GM19351 (cell line): ENCODE measurements around the gene PDIA3.
A peak's percentile ranks its signal among the peaks of the same experiment; 100 is the strongest.
"Not testable (repeated sequence)": the region's sequence is repeated elsewhere in the genome, so short reads cannot be mapped to it uniquely, and the experiment has no call there.

Experiments used
- ATAC-seq: cut with Tn5 transposase; IDR thresholded peaks from one replicate; pipeline ENCODE4 v1.9.1; 2021; ENCODE audit warnings: mild to moderate bottlenecking, moderate library complexity; ENCODE audit not compliant: unreplicated experiment

Gene PDIA3

DNA sequence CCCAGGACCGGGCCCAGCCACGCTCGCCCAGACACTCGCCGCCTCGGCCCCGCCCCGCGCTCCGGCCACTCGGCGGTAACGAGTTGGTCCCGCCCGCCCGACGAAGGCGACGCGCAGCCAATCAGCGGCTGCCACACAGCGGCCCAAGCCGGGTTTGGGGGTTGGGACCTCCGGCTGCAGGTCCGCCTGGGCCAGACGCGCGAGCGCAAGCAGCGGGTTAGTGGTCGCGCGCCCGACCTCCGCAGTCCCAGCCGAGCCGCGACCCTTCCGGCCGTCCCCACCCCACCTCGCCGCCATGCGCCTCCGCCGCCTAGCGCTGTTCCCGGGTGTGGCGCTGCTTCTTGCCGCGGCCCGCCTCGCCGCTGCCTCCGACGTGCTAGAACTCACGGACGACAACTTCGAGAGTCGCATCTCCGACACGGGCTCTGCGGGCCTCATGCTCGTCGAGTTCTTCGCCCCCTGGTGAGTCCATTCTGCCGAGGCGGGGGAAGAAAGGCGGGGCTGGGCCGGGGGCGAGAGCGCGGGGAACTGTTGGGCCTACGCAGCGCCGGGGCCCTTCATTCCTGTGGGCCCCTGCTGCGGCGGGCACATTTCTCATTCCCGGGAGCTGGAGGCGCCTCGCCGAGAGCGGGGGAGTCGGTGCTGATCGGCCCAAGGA is at the start of gene PDIA3:
TSS of gene PDIA3 (plus strand) at position 194 of the 658 bp plus-strand sequence. CDS start at position 296, 102 bp downstream.
- peak; percentile 70 for ATAC-seq

DNA sequence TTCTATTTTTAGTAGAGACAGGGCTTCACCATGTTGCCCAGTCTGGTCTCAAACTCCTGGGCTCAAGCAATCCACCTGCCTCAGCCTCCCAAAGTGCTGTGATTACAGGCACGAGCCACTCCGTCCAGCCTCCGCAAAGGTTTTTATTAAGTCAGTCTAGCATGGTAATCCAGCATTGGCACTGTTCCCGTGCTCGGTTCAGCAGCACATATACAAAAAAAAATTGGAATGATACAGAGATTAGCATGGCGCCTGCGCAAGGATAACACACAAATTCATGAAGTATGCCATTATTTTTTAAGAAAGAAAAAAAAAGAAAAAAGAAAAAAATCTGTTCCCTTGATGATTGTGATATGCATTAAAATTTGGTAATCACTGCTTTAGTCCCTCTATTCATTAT is 44.1 kb upstream of the PDIA3 start:
- no peak for ATAC-seq

DNA sequence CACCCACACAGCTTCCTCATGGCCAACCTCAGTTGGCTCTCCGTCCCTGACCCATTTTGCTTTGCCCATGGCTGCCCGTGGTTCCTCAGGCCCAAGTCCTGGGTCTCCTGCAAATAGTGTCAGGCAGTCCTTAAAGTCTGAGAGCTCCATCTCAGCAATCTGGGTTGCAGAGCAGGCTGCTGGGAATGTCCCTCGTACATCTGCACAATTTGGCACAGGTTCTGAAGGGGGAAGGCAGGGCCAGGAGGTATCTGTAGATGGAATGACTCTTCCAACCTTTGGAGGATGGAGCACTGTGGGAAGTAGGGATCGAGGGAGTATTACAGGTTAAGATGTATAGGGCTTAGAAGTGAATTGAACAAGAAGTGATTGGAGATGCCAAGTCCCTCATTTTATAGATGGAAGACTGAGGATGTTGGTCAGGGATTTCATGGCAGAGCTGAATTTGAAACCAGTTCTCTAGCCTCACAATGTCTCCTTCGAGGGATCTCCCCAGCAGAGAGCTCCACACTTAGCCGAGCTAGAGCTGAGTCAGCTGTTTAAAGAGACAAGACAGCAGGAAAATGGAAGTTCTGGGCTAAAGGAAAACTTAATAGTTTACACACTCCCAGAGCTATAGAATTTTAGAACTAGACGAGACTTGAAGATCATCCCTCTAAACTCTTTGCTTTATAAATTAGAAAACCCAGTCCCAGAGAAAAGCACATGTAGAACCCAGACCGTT is 43.4 kb upstream of the PDIA3 start:
- ATAC-seq: no peak

DNA sequence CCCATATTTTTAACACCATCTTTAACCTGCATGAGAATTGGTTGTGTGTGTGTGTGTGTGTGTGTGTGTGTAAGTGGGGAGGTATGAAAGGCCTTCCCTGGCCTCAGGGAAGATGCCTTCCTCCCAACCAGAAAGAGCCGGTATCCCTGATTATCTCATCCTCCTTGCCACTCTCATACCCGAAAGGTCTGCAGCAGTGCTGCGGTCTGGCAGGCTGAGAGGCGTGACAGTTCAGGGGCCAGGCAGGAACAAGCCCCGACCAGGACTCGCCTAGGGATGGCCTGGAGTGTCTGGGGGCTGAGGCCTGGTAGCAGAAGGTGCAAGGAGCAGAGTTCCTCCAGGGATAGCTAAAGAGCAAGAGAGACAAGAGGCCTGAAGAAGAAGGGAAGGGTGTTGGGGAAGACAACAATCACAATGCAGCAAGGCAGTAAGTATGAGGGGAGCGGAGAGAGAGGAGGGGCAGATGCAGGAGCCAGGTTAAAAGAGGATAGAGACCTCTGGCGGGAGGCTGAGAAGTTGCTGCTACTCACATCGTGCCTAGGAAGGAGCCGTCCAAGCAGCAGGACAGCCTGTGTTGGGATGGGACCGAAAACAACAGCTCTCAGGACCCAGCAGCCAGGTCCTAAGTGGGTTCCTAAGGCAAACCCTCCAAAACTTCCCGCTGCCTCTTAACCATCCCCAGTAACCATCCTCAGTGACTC is 35.7 kb upstream of the PDIA3 start:
- not testable (repeated sequence) for ATAC-seq

DNA sequence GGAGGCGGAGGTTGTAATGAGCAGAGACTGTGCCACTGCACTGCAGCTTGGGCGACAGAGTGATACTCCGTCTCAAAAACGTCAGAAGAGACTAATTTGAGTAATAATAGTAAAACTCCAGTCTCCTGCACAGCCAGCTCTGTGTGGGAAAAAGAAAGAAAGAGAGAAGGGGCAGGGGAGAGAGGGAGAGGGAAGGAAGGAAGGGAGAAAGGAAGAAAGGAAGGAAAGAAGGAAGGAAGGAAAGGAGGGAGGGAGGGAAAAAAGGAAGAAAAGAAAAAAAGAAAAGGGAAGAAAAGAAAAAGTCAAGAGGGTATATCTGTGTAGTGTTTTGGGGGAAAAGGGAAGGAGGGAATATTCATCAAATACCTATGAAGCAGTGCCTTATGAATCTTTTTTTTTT is 23.1 kb upstream of the PDIA3 start:
- ATAC-seq: no peak

DNA sequence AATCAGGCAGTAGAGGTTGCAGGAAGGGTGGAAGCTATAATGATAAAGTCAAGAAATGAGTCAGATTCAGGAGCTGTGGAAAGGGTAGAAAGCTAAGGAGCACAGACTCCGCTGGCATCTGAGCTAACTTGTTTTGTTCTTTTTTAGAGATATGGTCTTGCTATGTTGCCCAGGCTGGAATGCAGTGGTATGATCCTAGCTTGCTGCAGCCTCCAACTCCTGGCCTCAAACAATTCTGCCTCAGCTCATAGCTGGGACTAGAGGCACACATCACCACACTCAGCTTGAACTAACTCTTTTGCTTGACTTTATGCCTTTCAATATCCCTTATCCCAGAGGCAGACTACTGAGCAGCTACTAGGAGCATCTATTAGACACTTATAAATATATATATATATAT is 19.9 kb upstream of the PDIA3 start:
- not testable (repeated sequence) for ATAC-seq

DNA sequence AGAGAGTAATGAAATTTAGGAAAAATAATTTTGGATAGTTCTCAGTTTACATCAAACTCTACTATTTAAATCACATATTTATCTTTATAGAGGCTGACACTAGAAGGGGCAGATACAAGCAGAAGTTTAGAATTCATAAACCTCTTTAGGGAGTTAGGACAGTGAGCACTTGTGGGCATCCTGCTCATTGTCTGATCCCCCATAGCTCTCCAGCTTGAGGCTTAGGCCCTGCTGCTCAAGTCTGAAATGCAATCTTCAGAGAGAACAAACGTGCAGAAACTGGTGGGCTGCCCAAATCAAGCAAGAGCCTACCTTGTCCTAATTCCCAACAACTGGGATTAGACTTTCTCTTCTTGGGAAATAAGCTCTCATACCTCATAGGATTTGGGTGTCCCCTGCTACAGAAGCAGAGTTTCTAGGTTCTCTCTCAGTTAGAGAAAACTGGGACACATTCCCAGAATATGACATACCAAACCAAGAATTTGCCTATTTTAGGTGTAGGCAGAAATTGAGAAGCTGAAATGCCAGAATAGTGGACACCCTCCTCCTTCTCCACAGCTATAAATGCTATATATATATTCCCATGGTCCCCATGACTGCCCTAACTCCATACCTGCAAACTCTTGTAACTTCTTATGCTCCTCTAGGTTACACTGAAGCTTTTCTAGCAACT is 18.0 kb upstream of the PDIA3 start:
- not testable (repeated sequence) for ATAC-seq

DNA sequence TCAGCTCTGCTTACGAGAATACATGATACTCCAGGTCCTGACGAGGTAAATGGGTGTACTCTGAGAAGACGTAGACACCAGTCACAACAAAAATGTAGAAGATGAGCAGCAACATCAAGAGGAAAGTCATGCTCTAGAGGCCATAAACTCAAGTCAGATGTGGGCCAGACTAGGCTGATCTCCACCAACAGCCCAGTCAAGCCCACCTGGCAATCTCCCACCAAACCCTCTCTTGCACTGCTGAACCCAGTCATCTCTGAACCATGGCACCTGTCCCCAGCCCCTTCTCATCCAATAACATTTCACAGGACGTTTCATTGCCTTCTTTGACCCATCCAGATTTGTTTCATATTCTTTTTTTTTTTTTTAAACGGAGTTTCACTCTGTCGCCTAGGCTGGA is 10.8 kb upstream of the PDIA3 start:
- peak; percentile 31 for ATAC-seq

DNA sequence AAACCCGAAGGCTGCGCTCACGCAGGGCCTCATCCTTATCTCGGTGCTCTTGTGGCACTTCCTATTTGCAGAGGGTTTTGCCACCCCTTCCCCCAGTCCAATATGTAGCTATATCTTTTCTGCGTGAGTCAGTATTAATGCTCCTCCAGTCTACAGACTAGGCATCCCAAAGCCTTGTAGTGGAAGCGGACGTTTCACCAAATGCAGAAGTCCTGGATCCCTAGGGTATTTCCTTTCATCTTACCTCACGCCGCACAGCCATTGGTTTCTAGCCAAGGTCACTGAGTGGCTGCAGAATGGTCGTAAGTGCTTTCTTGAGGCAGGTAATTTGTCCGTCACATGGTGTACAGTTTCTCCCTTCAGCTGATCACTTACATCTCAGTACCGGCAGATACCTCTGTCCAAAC is 668 bp downstream of the PDIA3 start:
- ATAC-seq: not testable (repeated sequence)

DNA sequence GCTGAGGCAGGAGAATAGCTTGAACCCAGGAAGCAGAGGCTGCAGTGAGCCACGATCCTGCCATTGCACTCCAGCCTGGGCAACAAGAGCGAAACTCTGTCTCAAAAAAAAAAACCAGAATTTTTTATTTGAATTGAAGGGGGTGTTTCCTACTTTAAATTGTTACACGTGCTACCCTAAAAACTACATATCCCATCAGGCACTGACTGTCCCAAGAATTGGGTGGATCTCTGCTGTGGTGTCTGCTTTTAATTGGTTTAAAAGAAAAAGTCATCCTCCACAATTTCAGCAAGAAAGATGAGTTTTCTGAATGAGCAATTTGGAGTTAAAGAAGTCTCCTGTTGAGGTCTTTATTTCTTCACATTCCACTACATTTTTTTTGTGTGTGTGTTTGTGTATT is 2.1 kb downstream of the PDIA3 start:
- ATAC-seq: no peak

DNA sequence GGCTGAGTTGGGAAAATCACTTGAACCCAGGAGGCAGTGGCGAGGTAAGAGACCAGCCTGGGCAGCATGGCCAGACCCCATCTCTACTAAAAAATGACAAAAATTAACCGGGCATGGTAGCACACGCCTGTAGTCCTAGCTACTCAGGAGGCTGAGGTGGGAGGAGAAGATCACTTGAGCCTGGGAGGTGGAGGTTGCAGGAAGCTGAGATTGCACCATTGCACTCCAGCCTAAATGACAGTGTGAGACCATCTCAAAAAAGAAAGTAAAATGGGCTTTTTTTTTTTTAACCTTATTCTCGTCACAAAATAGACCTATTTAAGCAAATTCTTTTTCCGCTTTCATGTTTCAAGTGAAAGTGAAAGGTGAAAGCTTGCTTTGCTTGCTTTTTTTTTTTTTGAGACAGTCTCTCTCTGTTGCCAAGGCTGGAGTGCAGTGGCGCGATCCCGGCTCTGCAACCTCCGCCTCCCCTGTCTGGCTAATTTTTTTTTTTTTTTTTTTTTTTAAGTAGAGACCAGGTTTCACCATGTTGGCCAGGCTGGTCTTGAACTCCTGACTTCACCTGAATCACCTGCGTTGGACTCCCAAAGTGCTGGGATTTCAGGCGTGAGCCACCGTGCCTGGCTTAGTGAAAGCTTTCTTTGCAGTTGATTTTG is 3.6 kb downstream of the PDIA3 start:
- no peak for ATAC-seq

DNA sequence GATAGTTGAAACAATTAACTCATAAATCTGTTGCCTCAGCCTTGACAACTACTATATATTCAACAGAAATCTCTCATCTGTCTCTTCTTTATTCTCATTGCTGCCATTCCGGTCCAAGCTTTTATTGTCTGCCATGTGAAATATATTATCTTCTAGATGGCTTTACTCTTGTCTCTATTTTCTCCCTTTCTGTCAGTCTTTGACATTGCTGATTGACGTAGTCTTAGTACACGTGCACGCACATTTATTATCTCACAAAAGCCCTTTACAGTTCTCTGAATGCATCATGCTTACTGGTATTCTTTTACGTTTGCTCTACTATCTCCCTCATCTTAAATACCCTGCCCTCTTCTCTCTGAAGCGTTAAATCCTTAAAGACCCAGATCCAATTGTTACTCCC is 5.6 kb downstream of the PDIA3 start:
- no peak for ATAC-seq

DNA sequence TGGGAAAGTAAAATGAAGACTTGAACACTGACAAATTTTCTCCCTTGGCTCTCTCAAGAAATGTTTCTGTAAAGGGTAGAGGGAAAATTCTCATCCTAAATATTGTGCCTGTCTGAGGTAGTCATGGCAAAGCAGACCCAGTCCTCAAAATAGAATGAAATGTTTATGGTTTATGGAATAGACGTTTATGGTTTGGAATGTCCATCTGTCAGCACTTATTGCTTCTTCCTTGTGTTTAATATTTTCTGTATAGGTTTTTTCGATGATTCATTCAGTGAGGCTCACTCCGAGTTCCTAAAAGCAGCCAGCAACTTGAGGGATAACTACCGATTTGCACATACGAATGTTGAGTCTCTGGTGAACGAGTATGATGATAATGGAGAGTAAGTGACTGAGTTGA is 16.6 kb downstream of the PDIA3 start:
- no peak for ATAC-seq

DNA sequence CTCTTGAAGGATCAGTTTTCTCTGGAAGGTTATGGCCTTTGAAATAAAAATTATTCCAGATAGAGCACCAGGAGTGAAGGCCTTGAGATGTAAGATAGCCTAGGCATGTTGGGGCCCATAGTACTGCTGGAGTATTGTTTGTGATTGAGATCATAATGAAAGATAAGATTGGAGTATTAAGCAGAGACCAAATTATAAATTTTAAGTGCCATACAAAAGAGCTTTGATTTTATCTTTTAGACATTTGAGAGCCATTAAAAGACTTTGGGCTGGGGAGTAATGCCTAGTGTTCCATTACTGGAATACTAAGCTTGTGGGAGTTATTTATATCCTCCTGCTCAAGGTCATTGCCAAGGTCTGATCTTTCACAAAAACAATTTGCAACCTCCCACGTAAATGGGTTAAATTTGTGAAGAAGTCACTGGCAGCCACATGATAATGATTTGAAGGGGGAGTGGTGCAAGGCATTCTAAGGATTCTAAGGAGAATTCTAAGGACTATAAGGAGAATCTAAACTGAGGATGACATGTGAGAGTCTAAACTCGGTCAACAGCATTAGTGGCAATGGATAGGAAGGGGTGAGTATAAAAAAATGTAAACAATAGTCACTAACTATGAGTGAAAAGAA is 17.7 kb downstream of the PDIA3 start:
- ATAC-seq: no peak

DNA sequence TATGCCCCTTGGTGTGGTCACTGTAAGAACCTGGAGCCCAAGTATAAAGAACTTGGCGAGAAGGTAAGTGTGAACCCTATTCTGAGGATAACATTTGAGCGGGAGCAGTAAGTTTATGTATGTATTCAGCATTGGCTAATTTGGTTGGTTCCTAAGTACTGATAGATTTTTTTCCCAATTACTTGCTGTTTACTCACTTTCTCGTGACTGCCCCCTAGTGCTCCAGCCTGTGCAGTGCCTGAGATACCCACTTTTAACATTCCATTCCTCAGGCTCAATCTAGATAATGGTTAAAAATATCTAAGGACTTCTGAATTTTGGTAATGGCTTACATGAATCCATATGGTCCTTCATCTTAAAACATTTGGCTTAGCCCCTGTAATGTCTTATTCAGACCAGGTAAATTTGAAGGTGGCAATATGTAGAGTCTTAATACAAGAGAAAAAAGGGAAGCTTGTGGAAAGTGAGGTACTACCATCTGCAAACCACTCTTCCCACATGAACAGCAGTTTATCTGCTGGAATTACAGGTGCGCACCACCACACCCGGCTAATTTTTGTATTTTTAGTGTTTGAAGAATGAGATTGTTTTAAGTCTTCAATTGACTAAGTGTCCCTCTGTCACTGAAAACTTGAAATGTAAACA is 23.5 kb downstream of the PDIA3 start:
- ATAC-seq: no peak

DNA sequence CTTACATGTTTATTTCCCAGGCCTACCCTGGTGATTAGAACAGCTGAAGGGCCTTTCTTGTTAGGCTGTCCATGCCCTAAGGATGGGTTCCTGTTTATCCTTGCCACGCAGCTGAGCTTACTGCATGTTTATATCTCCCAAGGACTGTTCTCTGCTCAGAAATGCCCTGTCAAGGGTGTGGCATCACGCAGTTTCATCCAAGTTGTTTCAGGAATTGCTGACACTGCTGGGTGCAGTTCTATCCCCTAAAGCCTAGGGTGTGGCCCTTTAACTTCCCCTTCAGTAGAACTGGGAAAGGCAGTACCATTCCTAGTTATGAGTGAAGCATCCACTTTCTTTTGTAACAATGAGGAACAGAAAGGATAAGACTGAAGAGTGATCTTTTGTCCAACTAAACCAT is 25.6 kb downstream of the PDIA3 start:
- ATAC-seq: no peak

DNA sequence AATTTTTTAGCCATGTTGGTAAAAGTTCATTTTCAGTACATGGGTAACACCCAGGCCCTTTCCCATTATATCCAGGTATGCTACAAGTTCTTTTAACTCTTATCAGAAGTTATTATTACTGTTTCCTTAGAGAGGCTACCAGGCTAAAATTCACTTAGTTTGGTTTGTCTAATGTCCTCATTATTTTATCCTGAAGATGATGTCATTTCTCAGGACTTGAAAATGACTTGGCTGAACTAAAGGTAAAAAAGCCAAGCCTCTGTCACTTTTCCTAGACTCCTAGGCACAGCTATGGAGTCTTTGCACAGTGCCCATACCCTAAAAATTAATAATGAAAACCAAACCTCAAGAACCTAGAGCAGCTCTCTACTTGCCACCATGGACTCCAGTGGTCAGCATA is 26.4 kb downstream of the PDIA3 start:
- ATAC-seq: no peak

DNA sequence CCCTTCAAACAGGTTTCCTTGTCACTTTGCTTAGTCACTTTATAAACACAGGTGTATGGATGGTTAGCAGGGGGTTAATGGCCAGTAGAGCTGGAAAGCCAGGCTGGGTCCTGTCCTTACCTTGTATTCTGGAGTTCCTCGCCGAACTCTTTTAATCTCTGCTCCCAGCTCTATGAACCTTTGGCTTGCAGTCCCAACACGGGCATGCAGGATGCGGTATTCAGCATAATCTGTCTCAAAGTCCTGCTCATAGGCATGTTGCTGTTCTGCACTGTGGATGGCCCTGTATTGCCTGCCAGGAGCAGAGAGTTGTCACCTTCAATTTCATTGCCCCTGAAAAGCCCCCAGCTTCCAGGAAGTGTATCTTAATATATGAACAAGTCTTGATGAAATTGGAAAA is 27.8 kb downstream of the PDIA3 start:
- no peak for ATAC-seq

DNA sequence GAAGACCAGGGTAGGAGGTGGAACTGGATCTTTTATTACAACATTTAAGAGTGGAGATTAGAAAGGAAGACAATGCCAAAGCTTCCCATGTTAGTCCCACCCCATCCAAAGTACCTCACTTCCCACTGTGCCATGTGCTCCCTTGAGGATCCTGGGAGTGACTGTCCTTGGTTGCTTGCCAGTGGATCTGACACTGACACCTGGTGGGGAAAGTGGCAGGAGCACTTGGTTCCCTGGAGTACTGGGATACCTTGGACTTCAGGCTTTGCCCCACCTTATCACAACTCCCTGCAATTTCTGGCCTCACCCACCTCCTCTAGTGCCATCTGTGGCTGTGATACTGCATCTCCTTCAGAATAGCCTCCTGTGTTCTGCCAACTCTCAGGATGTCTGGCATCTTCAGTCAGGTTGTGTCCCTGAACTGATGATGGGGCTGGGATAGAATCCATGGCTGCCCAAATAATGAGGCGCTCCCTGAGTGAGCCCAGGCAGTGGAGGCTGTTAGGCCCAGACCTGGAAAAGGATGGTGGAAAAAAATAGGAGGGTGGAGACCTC is 29.2 kb downstream of the PDIA3 start:
- ATAC-seq: no peak
